Measurements from ENCODE around the gene EPN1.

- TF ChIP-seq EZH2 (IDR thresholded peaks at IDR 0.05) (no peak), POLR2AphosphoS5 (IDR thresholded peaks at IDR 0.05; ENCODE audit: borderline replicate concordance, low read depth, low read length) (no peak; the same call in 1 of the 2 replicates), FOXP2 (optimal IDR thresholded peaks at IDR 0.05; ENCODE audit: control extremely low read depth, extremely low read length, insufficient read depth) (peak; percentile 14)
Observed at GRCh38 chr19:55647732-55648584, 27.1 kb upstream of the EPN1 start, which contains the start of gene CCDC106.
